Choroid plexus epithelial cell (primary cell): Measurements from ENCODE around the gene BIRC5.

Experiments
- DNase-seq: peaks from one replicate; pipeline ENCODE4 v3.0.0-alpha.2; 2010; ENCODE audit warnings: low read depth
- H3K4me3 ChIP-seq: 2 replicates; pipeline ENCODE4 v1.5.1; 2011; ENCODE audit warnings: low read depth, mild to moderate bottlenecking, control low read depth, low read length, moderate library complexity
- CTCF ChIP-seq: conservative IDR thresholded peaks from 2 replicates; pipeline ENCODE4 v1.5.1; 2011; ENCODE audit warnings: low read depth, mild to moderate bottlenecking, control low read depth, inconsistent platforms, low read length, moderate library complexity

Gene BIRC5

DNA sequence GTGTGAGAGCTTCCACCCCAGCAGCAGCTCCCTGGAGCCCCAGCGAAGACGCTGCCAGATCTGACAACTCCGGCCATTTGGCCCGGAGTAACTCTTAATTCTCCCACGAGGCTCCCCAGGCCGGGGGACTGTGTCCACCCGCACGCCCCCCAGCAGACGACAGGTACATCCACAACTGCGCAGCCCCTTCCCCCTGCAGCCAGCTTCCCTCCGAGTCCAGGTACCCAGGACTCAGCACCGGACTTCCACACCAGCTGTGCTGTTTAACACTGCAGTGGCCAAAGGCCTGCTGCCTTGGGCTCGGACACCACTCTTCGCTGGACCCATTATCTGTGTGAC, 38.4 kb upstream of the BIRC5 start:
- TF ChIP-seq CTCF: no peak
- no peak for DNase-seq
- no peak overlapping the region for H3K4me3 ChIP-seq

GRCh38 chr17:78176548-78177025, 37.5 kb upstream of the BIRC5 start:
- TF ChIP-seq CTCF: peak; percentile 81
- H3K4me3 ChIP-seq: no peak overlapping the region
- peak; percentile 41 for DNase-seq

DNA sequence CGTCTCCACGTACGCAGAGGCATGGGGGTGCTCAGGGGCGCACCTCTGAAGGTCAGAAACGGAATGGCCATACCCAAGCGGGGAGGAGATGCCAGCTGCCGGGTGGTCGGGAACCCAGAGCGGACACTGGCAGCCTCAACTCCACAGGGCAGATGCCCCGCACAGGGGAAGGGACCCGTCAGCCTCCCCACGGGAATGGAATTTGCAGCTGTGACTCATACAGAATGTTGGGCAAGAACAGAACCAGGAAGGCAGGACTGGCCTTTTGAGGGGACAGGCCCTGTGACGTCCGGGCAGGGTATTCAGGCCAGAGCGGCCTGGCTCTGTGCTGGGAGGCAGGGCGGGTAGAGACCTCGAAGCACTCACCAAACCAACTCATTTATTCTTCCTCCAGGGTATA, 34.7 kb upstream of the BIRC5 start:
- peak; percentile 87 for DNase-seq
- no peak overlapping the region for H3K4me3 ChIP-seq
- TF ChIP-seq CTCF: no peak

- H3K4me3 ChIP-seq: peak overlapping the region; percentile 29
- TF ChIP-seq CTCF: no peak
- peak; percentile 74 for DNase-seq
These were observed 34.0 kb upstream of the BIRC5 start for GRCh38 chr17:78180083-78180482.

GRCh38 chr17:78180508-78180907, 33.5 kb upstream of the BIRC5 start:
- no peak overlapping the region for H3K4me3 ChIP-seq
- no peak for TF ChIP-seq CTCF
- DNase-seq: no peak

DNA sequence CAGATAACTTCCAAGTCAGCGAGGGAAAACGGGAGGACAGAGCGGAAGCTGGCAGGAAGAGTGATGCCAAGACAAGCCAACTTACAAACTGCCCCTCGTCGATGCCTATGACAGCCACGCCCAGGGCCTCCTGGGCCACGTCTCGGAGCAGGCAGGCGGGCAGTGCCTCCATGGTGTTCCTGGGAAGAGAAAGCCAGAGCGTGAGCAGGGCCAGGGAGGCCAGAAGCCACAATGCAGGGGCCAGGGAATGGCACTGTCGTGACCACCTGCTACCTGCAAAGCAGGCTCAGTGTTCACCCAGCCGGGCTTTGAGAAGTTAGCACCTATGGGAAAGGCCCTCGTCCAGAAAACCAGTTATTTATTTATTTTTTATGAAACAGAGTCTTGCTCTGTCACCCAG, 31.5 kb upstream of the BIRC5 start:
- no peak overlapping the region for H3K4me3 ChIP-seq
- no peak for DNase-seq
- TF ChIP-seq CTCF: no peak

- TF ChIP-seq CTCF: no peak
- DNase-seq: no peak
- H3K4me3 ChIP-seq: no peak overlapping the region
These were observed 30.1 kb upstream of the BIRC5 start for GRCh38 chr17:78183916-78184315.
